Measurements from ENCODE around the gene CDH23. TPM values are rescaled to one million over a fixed set of nuclear protein-coding genes. Genes with fewer than 3 reads are reported as not detected.

The CDH23 gene
- total RNA-seq, 1 donor from 2014 or later = 9.4 TPM

GRCh38 chr10:71392292-71392691 lies 4.4 kb upstream of the CDH23 start:
- no peaks in the 10 kb centered on the region for H3K36me3 Mint-ChIP-seq
- H3K4me1 Mint-ChIP-seq (ENCODE audit: unreplicated experiment) = no peaks in the 10 kb centered on the region
- H3K4me3 Mint-ChIP-seq = no peak overlapping the region
- H3K27ac Mint-ChIP-seq = no peak overlapping the region
- H3K9me3 Mint-ChIP-seq = no peaks in the 10 kb centered on the region
- TF ChIP-seq CTCF (conservative IDR thresholded peaks at IDR 0.05) = no peak
- DNase-seq (ENCODE audit: extremely low spot score, unreplicated experiment) = no peak
- peaks cover 35% of the 10 kb centered on the region for H3K27me3 Mint-ChIP-seq

- H3K36me3 Mint-ChIP-seq = no peaks in the 10 kb centered on the region
- no peaks in the 10 kb centered on the region for H3K9me3 Mint-ChIP-seq
- peaks cover 43% of the 10 kb centered on the region for H3K27me3 Mint-ChIP-seq
- H3K4me3 Mint-ChIP-seq = no peak overlapping the region
- no peak for TF ChIP-seq CTCF (conservative IDR thresholded peaks at IDR 0.05)
- H3K27ac Mint-ChIP-seq = no peak overlapping the region
- no peak for DNase-seq (ENCODE audit: extremely low spot score, unreplicated experiment)
- H3K4me1 Mint-ChIP-seq (ENCODE audit: unreplicated experiment) = peaks cover 1% of the 10 kb centered on the region
Observed at GRCh38 chr10:71392791-71393781, 3.6 kb upstream of the CDH23 start.

- Mint-ChIP-seq H3K27ac (no peak overlapping the region), H3K36me3 (no peaks in the 10 kb centered on the region), H3K9me3 (no peaks in the 10 kb centered on the region), H3K27me3 (peaks cover 52% of the 10 kb centered on the region), H3K4me3 (no peak overlapping the region), H3K4me1 (ENCODE audit: unreplicated experiment) (peaks cover 4% of the 10 kb centered on the region)
- TF ChIP-seq CTCF (conservative IDR thresholded peaks at IDR 0.05) = no peak
- peak; percentile 65 for DNase-seq (ENCODE audit: extremely low spot score, unreplicated experiment)
Observed at GRCh38 chr10:71393841-71394475, 2.8 kb upstream of the CDH23 start.

- peak; percentile 40 for DNase-seq (ENCODE audit: extremely low spot score, unreplicated experiment)
- Mint-ChIP-seq H3K27me3 (peaks cover 62% of the 10 kb centered on the region), H3K4me3 (no peak overlapping the region)
Observed at GRCh38 chr10:71394926-71395562, 1.7 kb upstream of the CDH23 start.

More at GRCh38 chr10:71394926-71395562, 1.7 kb upstream of the CDH23 start:
- H3K27ac Mint-ChIP-seq = no peak overlapping the region
- peaks cover 2% of the 10 kb centered on the region for H3K36me3 Mint-ChIP-seq
- peaks cover 4% of the 10 kb centered on the region for H3K4me1 Mint-ChIP-seq (ENCODE audit: unreplicated experiment)
- no peaks in the 10 kb centered on the region for H3K9me3 Mint-ChIP-seq
- no peak for TF ChIP-seq CTCF (conservative IDR thresholded peaks at IDR 0.05)
